KBM-7 (cell line): ENCODE data around the gene NFAM1.

ENCODE experiments used
- DNase-seq: peaks from one replicate; pipeline ENCODE4 v3.0.0-alpha.2; 2015
- in situ Hi-C: fragments of 300-500 bp; cut with MboI; formaldehyde crosslinking; loops from 2 replicates; pipeline ENCODE4 v1.14.3; 2020; ENCODE audit warnings: low sequenced_read_pairs, low pct_unique_long_range_greater_than_20kb, mixed read lengths

The NFAM1 gene

GRCh38 chr22:42442748-42443147 lies 10.5 kb upstream of the NFAM1 start:
- in situ Hi-C loops: loop anchor here (25.0 kb wide), 1 partner anchor 280 kb away; no protein-coding TSS in a partner anchor

GRCh38 chr22:42440728-42441127 lies 8.5 kb upstream of the NFAM1 start:
- in situ Hi-C loops: loop anchor here (25.0 kb wide), 1 partner anchor 278 kb away; no protein-coding TSS in a partner anchor
- DNase-seq: no peak

More at GRCh38 chr22:42442748-42443147, 10.5 kb upstream of the NFAM1 start:
- no peak for DNase-seq

- in situ Hi-C loops: loop anchor here (25.0 kb wide), 1 partner anchor 278 kb away; no protein-coding TSS in a partner anchor
- peak; percentile 64 for DNase-seq
Observed at GRCh38 chr22:42439821-42440674, 7.8 kb upstream of the NFAM1 start.

GRCh38 chr22:42439021-42439567 lies 6.9 kb upstream of the NFAM1 start:
- in situ Hi-C loops: loop anchor here (25.0 kb wide), 1 partner anchor 277 kb away; no protein-coding TSS in a partner anchor

GRCh38 chr22:42438293-42438650 lies 6.1 kb upstream of the NFAM1 start:
- DNase-seq: no peak
- in situ Hi-C loops: loop anchor here (25.0 kb wide), 1 partner anchor 276 kb away; no protein-coding TSS in a partner anchor

More at GRCh38 chr22:42439021-42439567, 6.9 kb upstream of the NFAM1 start:
- no peak for DNase-seq

- in situ Hi-C loops: loop anchor here (25.0 kb wide), 1 partner anchor 275 kb away; no protein-coding TSS in a partner anchor
- DNase-seq: peak; percentile 80
Observed at GRCh38 chr22:42437488-42438292, 5.5 kb upstream of the NFAM1 start.

- in situ Hi-C loops: loop anchor here (25.0 kb wide), 1 partner anchor 274 kb away; no protein-coding TSS in a partner anchor
- no peak for DNase-seq
Observed at GRCh38 chr22:42436404-42436803, 4.2 kb upstream of the NFAM1 start.

- in situ Hi-C loops: loop anchor here (25.0 kb wide), 1 partner anchor 273 kb away; no protein-coding TSS in a partner anchor
- DNase-seq: no peak
Observed at GRCh38 chr22:42434748-42435425, 2.7 kb upstream of the NFAM1 start.

- DNase-seq: no peak
- in situ Hi-C loops: loop anchor here (25.0 kb wide), 1 partner anchor 272 kb away; no protein-coding TSS in a partner anchor
Observed at GRCh38 chr22:42433754-42434682, 1.8 kb upstream of the NFAM1 start.

GRCh38 chr22:42432818-42433217 lies 615 bp upstream of the NFAM1 start:
- DNase-seq: no peak
- in situ Hi-C loops: loop anchor here (25.0 kb wide), 1 partner anchor 271 kb away; no protein-coding TSS in a partner anchor

GRCh38 chr22:42431401-42432019 lies 693 bp downstream of the NFAM1 start:
- DNase-seq: no peak
- in situ Hi-C loops: loop anchor here (25.0 kb wide), 1 partner anchor 269 kb away; no protein-coding TSS in a partner anchor

- in situ Hi-C loops: loop anchor here (25.0 kb wide), 1 partner anchor 268 kb away; no protein-coding TSS in a partner anchor
- DNase-seq: no peak
Observed at GRCh38 chr22:42430528-42431125, 1.6 kb downstream of the NFAM1 start.

- no peak for DNase-seq
- in situ Hi-C loops: loop anchor here (25.0 kb wide), 1 partner anchor 266 kb away; no protein-coding TSS in a partner anchor
Observed at GRCh38 chr22:42428760-42429159, 3.4 kb downstream of the NFAM1 start.

- in situ Hi-C loops: loop anchor here (25.0 kb wide), 1 partner anchor 266 kb away; no protein-coding TSS in a partner anchor
Observed at GRCh38 chr22:42428025-42428424, 4.2 kb downstream of the NFAM1 start.

GRCh38 chr22:42427167-42427566 lies 5.0 kb downstream of the NFAM1 start:
- no peak for DNase-seq
- in situ Hi-C loops: loop anchor here (25.0 kb wide), 1 partner anchor 265 kb away; no protein-coding TSS in a partner anchor

More at GRCh38 chr22:42428025-42428424, 4.2 kb downstream of the NFAM1 start:
- DNase-seq: no peak

GRCh38 chr22:42425989-42426355 lies 6.2 kb downstream of the NFAM1 start:
- in situ Hi-C loops: loop anchor here (25.0 kb wide), 1 partner anchor 264 kb away; no protein-coding TSS in a partner anchor
- no peak for DNase-seq
